Activated CD4-positive, CD25-positive, alpha-beta regulatory T cell treated with anti-CD3 and anti-CD28 coated beads, Interleukin-2, amount 50 U/mL, for 24 hours (primary cell): Measurements from ENCODE around the gene ING5.

Experiments
- ATAC-seq, 2 donors: fragments of 150-1000 bp; cut with Tn5 transposase; one replicate each; pipeline ENCODE4 v1.10.0; 2021; ENCODE audit warnings: mild to moderate bottlenecking in 1 of 2, moderate library complexity in 1 of 2

Gene ING5

DNA sequence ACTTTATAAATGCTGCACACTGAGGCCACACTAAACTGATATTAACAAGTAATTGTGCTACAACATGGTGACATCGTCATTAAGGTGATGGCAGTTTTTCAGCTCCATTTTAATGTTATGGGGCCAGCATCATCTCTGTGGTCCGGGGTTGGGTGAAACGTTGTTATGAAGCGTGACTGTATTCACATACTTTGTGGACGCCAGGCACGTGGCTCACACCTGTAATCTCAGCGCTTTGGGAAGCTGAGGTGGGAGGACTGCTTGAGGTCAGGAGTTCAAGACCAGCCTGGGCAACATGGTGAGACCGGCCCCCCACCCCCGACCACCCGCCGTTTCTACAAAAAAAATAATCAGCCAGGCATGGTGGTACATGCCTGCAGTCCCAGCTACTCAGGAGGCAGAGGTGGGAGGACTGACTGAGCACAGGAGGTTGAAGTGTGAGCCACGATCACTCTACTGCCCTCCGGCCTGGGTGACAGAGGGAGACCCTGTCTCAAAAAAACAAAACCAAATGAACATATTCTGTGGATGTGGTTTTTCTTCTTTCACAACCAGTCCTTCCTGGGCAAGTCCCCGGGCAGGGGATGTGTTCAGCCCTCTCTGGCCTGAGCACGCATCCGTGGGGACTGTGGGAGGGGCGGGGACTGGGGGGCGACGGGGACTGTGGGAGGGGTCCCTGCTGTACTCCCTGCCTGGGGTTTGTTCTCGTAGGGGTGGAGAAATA lies 61.9 kb downstream of the ING5 start:
- ATAC-seq: no peak

DNA sequence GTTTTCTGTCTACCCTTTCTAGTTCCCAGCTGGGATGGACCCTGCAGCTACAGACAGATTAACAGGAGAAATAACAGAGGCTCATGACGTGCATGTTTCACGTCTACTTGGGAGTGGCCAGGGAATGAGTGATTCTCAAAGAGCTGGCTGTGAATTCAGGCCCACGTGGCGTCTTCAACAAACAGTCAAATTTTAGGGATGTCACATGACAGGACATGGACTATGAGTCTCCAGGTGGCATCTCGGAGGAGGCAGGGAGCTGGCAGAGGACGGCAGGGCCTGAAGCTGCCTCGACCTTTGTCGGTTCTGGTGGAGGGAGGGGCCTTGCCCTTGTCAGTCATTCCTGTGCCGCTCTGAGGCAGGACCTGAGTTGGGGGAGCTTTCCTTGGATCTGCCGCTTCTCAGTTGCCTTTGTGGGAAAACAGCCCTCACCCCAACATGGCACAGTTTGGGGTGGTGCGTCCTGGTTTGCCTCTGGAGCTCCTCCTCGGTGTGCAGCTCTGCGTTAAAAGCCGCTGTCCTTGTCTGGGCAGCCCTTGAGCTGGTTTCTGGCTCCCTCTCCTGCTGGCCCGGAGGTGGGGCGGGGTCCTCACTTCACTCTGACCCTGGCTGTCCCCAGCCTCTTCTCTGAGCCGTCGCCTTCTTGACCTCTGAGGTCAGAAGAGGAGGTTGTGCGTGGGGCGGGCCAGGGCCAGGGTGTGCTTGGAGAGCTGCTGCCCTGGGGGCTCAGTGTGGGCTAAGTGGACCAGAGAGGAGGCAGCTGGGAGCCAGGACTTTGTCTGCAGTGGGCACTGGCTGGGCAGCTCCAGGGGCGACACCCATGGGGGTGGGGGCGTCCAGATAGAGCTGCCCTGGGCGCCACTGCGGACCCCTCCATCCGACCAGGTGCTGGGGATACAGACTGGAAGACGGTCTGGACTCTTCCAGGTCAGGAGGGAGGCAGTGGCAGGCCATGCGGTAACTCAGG lies 62.7 kb downstream of the ING5 start:
- ATAC-seq: no peak

DNA sequence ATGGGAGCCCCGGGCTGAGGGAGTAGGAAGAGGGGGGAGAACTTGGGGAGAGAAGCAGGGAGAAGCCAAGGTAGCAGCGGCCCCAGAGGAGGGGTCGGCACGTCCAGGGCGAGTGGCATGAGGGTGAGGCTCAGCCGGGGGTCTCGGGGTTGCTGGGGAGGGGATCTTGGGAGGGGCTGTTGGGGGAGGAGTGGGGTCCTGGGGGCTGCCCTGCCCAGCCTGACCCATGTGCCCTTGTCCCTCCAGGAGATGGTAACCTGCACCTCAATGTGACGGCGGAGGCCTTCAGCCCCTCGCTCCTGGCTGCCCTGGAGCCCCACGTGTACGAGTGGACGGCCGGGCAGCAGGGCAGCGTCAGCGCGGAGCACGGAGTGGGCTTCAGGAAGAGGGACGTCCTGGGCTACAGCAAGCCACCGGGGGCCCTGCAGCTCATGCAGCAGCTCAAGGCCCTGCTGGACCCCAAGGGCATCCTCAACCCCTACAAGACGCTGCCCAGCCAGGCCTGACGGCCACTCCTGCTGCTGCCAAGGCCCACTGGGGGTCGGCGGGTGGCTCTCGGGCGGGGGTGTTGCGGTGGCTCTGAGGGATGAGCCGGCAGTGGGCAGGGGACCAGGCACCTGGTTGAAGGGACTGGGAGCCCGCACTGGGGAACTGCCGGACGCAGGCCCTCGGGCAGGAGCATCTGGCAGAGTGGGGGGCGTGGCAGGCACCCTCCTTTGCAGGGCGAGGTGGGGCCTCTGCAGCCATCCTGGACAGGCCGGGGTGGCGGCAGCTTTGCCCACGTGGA lies 65.8 kb downstream of the ING5 start:
- ATAC-seq: no peak

DNA sequence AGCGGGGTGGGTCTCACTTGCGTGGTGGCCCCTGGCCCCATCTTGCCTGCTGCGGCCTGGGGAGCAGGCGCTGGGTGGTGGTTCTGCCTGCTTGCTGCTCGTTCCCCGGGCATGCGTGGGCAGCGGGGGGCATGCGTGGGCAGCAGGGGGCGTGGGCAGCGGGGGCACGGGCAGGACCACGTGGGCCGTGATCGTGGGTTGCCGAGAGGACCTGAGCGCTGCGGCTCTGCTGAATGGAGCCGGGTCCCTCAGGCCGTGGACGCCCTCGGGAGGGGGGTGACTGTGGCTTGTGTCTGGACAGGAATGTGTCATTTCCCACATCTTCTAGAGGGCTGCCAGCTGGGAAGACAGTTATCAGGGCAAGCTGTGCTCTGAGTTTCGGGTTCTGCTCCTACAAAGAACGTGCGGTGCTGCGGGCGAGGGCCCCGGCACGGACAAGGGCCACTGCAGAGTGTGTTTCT lies 66.4 kb downstream of the ING5 start:
- no peak for ATAC-seq

DNA sequence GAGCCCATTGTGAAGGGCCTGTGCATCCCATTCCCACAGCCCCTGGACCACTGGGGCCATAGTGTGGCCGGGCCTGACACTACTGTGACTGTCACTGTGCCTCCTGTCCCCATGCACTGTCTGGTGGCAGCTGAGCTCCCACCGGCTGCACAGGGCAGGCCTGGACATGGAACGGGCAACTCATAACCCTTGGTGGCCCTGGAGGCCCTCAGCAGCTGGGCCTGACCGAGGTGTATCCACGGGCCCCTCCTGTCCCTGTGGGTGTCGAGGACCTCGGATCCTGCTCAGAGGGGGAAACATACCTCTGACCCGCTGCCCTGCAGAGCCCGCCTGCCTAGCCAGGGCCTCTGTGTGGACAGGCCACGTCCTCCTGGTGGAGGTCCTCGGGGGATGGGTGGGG lies 67.0 kb downstream of the ING5 start:
- ATAC-seq: no peak

DNA sequence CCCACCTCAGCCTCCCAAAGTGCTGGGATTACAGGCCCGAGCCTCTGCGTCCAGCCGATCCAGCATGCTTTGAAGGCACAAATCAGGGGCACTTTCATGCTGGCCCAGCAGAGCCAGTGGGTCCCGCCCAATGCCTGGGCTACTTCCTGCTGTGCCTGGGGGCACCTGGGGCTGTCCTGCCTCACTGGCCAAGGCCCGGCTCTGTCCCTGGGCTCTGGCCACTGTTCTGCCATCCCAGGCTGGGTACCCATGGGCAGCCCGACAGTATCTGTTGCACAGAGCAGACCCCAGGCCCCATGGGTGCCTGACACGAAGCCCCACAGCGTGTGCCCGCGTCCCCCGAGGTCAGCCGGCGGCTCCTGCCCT lies 68.0 kb downstream of the ING5 start:
- ATAC-seq: no peak

DNA sequence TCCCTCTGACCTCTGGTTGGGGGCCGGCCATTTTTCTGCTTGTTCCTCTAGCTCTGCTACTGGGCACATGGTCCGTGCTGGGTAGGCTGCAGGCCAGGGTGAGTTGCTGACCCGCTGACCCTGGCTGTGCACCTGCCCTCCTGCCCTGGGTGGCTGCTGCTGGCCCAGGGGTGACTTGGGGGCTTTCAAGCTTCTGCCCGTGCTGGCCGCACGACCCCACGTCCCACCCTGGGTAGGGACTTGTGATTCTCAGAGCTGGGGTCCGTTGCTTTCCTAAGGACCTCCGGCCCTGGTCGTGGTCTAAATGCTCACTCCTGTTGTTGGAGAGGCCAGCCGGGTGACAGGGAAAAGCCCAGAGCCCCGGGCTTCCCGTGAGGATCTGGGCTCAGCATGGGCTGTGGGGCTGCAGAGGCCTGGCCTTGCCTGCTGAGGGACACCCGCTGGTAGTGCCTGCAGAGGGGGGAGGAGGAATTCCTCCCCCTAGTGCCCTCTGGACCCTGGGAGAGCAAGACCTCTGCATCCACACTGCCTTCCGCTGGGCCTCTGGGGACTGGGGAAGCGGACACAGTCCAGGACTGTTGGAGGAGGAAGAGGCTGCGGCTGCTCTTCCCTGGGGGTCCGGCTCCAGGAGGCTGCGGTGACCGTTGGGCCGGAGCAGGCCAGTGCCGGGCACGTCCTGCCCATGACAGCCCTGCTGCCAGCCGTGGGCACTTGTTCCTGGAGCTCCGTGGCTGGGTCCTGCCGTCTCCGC lies 68.5 kb downstream of the ING5 start:
- no peak for ATAC-seq

DNA sequence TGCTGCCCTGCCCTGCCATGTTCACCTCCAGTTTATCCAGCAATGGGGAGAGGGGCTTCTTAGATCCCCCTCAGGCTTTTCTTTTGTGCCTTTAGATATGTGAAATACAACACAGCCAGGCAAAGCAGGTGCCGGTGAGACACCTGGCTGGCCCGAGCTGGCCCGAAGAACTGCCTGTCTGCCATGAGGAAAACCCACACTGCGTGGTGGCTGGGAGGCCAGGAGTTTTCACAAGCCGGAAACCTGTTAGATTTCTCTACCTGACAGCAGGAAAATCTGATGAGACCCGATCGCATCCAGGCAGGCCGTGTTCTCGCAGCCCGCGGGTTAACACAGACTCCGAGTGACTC lies 69.1 kb downstream of the ING5 start:
- ATAC-seq: no peak

DNA sequence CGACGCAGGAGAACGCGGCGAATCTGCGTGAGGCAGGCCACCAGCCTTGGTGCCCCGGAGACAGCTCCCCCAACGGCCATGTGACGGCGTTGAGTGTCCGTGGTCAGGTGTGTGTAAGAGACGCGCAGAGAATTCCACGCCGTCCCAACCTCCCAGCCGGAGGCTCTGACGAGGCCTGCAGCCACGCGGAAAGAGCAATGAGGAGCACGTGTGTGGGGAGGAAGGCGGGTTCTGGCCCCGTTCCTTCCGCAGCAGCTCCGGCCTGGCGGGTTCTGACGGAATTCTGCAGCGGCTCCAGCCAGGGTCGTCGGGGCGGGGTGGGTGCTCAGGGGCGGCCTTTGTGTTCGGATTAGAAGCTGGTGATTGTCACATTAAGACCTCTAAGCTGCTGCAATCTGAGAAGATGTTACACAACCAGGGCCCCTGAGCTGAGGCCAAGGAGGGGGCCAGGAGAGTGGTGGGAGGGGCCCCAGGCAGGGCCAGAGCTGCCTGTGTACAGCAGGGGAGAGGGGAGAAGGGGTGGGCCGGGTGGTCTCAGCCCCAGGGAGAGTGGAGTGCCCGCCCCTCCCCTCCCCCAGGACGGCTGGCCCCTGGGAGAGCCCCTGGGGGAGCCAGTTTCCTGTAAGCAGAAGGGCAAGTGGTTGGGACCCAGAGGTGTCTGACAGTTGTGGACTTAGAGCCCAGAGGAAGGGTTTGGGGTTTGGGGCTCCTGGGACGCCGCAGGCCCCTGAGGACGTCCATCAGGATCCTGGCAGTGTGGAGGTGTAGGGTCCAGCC lies 69.6 kb downstream of the ING5 start:
- peak in 1 of 2 donors; percentile 12 for ATAC-seq

DNA sequence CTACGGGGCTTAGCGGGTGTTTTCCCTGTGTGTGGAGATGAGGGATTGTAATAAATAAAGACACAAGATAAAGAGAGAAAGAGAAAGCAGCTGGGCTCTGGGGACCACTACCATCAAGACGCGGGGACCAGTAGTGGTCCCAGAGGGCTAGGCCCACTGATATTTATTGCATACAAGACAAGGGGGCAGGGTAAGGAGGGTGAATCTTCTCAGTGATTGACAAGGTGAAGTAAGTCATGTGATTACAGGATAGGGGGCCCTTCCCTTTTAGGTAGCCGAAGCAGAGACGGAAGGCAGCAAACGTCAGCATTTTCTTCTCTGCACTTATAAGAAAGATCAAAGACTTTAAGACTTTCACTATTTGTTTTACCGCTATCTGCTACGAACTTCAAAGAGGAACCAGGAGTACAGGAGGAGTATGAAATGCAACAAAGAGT lies 70.2 kb downstream of the ING5 start:
- peak; percentile 15 to 39 for ATAC-seq

DNA sequence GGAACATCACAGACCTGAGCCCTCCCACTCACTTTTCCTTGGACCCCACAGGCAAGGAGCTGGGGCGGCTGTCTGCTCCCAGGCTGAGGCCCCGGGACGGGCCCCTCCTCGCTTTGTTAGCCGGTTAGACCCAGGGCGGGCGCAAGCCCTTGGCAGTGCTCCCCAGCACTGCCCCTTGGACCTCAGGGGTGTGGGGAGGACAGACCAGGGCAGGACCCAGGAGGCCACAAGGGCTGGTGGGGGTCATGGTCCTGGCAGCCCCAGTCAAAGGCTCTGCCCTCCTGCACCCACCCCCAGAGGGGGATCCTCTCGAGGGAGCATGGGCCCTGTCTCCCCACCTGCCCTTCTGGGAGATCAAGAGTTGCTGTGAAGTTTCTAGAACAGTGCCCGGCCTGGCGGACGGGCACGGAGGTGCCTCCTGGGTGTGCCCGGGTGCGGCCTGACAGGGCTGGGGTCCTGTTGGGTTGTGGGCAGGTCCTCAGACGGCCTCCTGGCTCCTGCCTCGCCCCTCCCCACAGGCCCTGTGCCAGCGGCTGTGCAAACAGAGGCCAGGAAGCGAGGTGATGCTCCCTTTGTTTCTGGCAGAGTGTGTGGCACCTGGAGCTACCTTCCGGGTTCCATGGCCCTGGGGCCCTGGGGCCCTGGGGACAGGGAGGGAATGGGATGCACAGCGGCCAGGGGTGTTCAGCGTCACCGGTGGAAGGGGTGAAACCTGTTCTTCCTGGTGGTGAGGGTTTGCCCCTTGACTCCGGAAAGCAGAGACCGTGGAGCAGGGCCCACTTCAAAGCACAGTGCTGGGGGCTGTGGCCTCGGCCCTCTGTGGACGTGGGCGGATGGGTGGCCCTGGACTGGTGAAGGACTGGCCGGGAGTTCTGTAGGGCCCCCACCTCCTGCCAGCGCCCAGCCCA lies 71.9 kb downstream of the ING5 start:
- ATAC-seq: no peak

DNA sequence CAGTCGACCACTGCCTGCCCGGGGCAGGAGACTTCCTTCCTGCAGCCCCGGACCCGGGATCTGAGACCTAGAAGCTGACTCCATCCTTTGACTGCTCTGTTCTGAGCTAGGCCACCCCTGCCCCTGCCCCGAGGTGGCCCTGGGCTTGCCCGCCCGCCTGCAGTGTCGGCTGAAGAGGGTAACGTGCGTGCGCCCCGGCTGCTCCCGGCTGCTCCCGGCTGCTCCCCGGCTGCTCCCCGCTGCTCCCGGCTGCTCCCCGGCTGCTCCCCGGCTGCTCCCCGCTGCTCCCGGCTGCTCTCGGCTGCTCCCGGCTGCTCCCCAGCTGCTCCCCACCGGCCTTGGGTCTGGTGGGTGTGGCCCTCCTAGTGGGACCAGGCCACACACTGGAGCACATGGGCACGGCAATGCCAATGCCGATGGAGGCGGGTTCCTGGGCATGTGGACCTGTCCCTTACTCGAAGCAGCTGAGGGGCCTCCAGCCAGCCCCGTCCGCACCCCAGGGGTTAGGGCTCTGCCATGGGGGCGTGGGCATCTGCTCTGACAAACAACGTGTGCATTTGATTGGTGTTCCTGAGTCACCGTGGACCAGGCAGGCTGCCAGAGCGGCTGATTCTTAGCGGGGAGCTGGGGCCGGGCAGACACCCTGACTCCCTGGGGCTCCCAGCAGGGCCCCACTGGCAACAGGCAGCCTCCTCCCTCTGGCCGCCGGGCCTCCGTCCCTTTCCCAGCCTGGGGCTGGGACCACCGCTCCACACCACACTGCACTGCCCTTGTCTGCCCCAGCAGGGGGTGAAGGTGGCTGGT lies 72.8 kb downstream of the ING5 start:
- no peak for ATAC-seq

DNA sequence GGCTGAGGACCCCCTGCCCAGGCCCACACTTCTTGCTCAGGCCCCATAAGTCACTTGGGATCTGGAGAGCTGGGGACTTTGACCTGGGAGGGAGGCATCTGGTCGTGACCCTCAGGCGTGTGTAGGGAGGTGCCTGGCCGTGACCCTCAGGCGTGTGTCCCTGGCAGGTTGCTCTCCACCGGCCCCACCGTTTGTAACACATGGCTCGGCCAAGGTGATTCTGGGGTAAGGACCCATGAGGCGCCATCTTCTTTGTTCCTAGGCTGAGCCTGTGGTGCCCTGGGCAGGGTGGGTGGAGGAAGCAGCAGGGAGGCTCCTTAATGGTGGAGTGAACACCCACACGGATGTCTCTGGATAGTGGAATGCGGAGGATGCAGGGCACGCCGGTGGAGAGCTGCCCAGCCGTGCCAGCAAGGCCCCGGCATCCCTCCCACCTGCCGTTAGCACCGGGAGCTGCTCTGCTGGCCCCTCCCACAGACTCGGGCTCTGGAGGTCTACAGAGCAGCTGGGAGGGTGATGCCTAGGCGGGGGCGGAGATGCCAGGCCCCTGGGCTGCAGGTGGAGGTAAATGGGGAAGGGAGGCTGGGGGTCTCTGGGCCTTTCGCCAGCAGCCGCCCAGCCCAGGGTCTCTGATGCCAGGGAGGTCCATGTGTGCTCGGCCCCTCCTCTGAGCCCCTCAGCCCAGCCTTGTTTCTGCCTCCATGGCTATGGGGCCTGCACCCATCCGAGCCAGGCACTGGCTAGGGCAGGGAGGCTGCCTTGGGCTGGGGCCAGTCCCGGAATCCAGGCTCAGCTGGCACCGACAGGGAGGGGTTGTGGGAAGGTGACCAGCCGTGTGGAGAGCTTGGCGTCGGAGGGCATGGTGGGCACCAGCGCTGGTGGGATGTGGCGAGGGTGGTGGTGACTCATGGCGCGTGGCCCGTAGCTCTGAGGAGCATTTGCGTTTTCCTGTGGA lies 73.7 kb downstream of the ING5 start:
- no peak for ATAC-seq

DNA sequence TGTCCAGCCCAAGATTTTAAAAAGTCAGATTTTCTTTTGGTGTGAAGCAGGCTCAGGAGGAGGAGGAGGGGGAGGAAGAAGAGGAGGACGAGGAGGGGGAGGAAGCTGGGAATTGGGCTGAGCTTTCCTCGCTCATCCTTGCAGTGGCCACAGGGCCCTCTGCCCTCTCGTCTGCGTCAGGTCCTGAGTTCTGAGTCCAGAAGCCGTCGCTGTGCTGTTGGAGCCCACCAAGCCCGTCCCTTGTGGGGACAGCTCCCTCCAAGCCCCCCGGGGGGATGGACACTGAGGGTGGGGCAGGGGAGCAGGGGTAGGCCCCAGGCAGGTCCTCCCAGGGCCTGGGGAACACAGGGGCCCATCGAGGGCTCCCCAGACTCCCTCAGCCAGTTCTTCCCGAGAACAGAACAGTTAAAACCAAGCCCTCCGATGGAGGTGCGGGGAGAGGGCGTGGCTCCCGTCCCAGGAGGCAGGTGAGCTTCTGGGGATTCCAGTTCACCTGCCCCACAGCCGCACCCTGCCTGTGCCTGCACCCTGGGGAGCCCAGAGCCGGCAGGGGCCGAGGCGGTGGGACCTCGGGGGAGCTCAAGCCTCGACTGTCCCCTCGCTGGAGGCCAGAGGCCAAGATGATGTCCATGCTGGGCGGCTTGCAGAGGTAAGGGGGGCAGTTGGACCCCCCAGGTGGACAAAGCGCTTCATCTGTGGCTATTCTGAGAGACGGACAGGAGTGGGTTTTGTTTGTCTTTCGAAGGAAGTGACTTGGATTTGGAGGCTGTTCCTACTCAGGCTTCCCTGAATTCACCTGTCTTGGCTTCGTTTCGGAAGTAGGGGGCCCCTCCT lies 74.7 kb downstream of the ING5 start, which contains the start of gene GAL3ST2:
Gene GAL3ST2 (plus strand): TSS at position 487 of the 834 bp plus-strand sequence. CDS start 134 bp downstream, at position 621.
- no peak for ATAC-seq

DNA sequence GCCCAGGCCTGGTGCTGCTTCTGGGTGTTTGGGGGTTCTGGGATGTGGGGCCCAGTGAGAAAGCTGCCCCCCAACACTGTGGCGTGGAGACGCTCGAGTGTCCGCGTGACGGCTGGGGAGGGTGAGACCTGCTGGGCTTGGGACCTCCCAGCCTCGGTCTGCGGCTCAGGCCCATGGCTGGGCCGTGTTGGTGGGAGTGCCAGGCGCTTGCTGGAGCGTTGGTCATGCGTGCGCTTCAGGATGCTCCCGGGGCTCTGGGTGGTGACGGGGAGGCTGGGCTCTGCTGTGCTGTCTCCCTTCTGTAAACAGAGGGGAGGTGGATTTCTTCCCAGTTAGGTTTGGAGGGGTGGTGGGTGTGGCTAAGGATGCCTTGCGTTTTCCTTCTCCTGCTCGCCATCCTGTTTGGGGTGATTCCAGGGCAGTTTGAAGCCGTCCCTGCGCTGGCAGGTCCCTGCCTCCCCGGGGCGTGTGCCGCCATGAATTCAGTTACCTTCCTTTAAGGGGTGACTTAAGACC lies 75.4 kb downstream of the ING5 start:
- ATAC-seq: no peak

DNA sequence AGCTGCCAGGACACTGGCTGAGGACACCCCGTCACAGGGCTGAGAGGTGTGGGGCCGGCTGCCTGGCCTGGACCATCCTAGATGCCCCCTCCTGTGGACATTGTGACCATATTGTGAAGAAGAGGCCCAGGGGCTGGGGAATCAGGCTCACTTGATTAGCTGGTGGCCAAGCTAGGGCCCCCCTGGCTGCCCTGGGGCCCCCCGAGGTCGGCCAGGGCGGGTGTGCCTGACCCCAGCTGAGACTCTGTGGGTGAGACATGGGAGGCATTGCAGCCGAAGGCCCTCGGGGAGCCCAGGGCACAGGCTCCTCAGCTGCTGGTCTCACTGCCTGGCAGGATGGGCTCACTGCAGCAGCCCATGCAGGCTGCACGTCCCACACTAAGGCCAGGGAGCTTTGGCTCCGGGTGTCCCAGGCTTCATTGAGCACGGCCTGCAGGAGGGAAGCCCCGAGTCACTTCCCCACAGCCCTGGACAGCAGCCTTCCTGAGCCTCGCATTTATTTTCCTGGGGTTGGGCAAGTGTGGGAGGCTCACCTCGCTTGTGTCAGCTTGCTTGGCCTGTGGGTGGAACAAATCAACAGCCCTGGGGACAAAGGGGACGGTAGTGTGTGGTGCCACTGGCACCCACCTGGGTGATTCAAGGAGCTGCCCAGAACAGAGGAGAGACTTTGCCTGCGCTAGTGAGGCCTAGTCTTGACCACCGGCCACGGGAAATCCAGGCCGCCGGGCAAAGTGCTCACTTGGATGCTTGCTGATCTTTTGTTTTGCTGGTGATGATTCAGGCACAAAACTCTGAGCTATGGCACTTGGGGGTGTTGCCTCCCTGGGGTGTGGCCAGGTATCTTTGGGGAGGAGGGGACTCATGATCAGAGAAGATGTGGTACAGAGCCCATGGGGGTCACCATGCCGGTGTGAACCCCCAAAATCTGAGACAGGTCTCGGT lies 76.1 kb downstream of the ING5 start:
- no peak for ATAC-seq
